H9 (cell line): ENCODE measurements around the gene RPS14. TPM values are rescaled to one million over a fixed set of nuclear protein-coding genes. Genes with fewer than 3 reads are reported as not detected.

Experiments used
- DNase-seq: peaks from one replicate; pipeline ENCODE4 v3.0.0-alpha.2; 2017
- H2AFZ ChIP-seq: one replicate; pipeline ENCODE4 v1.6.1; 2013; ENCODE audit warnings: mild to moderate bottlenecking, low read length, control low read depth, moderate library complexity
- H2AK5ac ChIP-seq: 2 replicates; pipeline ENCODE4 v1.6.1; 2013; ENCODE audit warnings: low read length, control low read depth, mixed read lengths; ENCODE audit not compliant: insufficient read length
- H2BK120ac ChIP-seq: one replicate; pipeline ENCODE4 v1.6.1; 2013; ENCODE audit warnings: low read depth, mild to moderate bottlenecking, low read length, control low read depth, inconsistent platforms; ENCODE audit not compliant: poor library complexity, severe bottlenecking
- H2BK12ac ChIP-seq: 2 replicates; pipeline ENCODE4 v1.6.1; 2013; ENCODE audit warnings: low read length, control low read depth, mixed read lengths, low read depth; ENCODE audit not compliant: insufficient read length
- H2BK15ac ChIP-seq: 2 replicates; pipeline ENCODE4 v1.6.1; 2013; ENCODE audit warnings: low read depth, low read length, control low read depth
- H2BK20ac ChIP-seq: one replicate; pipeline ENCODE4 v1.6.1; 2013; ENCODE audit warnings: low read depth, mild to moderate bottlenecking, low read length, control low read depth, inconsistent platforms; ENCODE audit not compliant: poor library complexity, severe bottlenecking
- H2BK5ac ChIP-seq: 2 replicates; pipeline ENCODE4 v1.6.1; 2013; ENCODE audit warnings: low read length, control low read depth, mixed read lengths; ENCODE audit not compliant: insufficient read length
- H3K14ac ChIP-seq: 2 replicates; pipeline ENCODE4 v1.6.1; 2013; ENCODE audit warnings: low read length, control low read depth; ENCODE audit not compliant: insufficient read depth
- H3K18ac ChIP-seq: 2 replicates; pipeline ENCODE4 v1.6.1; 2013; ENCODE audit warnings: low read depth, mild to moderate bottlenecking, mixed read lengths, low read length, control low read depth; ENCODE audit not compliant: insufficient read length
- H3K23ac ChIP-seq: 2 replicates; pipeline ENCODE4 v1.6.1; 2013; ENCODE audit warnings: low read length, control low read depth, mixed read lengths, low read depth; ENCODE audit not compliant: insufficient read length
- H3K23me2 ChIP-seq: 2 replicates; pipeline ENCODE4 v1.6.1; 2013; ENCODE audit warnings: low read depth, mild to moderate bottlenecking, mixed read lengths, low read length, control low read depth; ENCODE audit not compliant: insufficient read length, poor library complexity, severe bottlenecking
- H3K27ac ChIP-seq: 2 replicates; pipeline ENCODE4 v1.5.1; 2013; ENCODE audit warnings: low read length, control low read depth, mixed read lengths, low read depth; ENCODE audit not compliant: insufficient read length
- H3K27me3 ChIP-seq: 2 replicates; pipeline ENCODE4 v1.6.1; 2013; ENCODE audit warnings: low read length, control low read depth, inconsistent platforms; ENCODE audit not compliant: insufficient read depth
- H3K4ac ChIP-seq: 2 replicates; pipeline ENCODE4 v1.6.1; 2013; ENCODE audit warnings: low read depth, mild to moderate bottlenecking, control low read depth, inconsistent platforms, low read length, moderate library complexity
- H3K4me1 ChIP-seq: 2 replicates; pipeline ENCODE4 v1.6.1; 2013; ENCODE audit warnings: low read length, control low read depth, inconsistent platforms; ENCODE audit not compliant: insufficient read depth
- H3K4me2 ChIP-seq: 2 replicates; pipeline ENCODE4 v1.6.1; 2013; ENCODE audit warnings: low read length, control low read depth, mixed read lengths; ENCODE audit not compliant: insufficient read length, insufficient read depth
- H3K56ac ChIP-seq: 2 replicates; pipeline ENCODE4 v1.6.1; 2013; ENCODE audit warnings: low read depth, mild to moderate bottlenecking, mixed read lengths, low read length, control low read depth; ENCODE audit not compliant: insufficient read length
- H3K79me1 ChIP-seq: 2 replicates; pipeline ENCODE4 v1.6.1; 2013; ENCODE audit warnings: low read depth, mild to moderate bottlenecking, moderate library complexity, low read length, control low read depth, inconsistent platforms; ENCODE audit not compliant: insufficient read depth, poor library complexity, severe bottlenecking
- H3K79me2 ChIP-seq: 2 replicates; pipeline ENCODE4 v1.6.1; 2013; ENCODE audit warnings: low read length, control low read depth, inconsistent platforms; ENCODE audit not compliant: insufficient read depth
- H3K9ac ChIP-seq: 2 replicates; pipeline ENCODE4 v1.6.1; 2013; ENCODE audit warnings: low read length, control low read depth, mixed read lengths; ENCODE audit not compliant: insufficient read length; ENCODE audit errors: extremely low read depth
- H3K9me3 ChIP-seq: one replicate; pipeline ENCODE4 v1.6.1; 2013; ENCODE audit warnings: low read depth, low read length, inconsistent platforms; ENCODE audit not compliant: control insufficient read depth
- H3T11ph ChIP-seq: one replicate; pipeline ENCODE4 v1.6.1; 2013; ENCODE audit warnings: mild to moderate bottlenecking, low read length, control low read depth, inconsistent platforms
- H4K20me1 ChIP-seq: one replicate; pipeline ENCODE4 v1.6.1; 2013; ENCODE audit not compliant: control insufficient read depth, insufficient read length, insufficient read depth
- H4K5ac ChIP-seq: 2 replicates; pipeline ENCODE4 v1.6.1; 2013; ENCODE audit warnings: low read depth, mild to moderate bottlenecking, mixed read lengths, low read length, control low read depth; ENCODE audit not compliant: insufficient read length
- H4K8ac ChIP-seq: replicated peaks from 2 replicates; pipeline ENCODE4 v1.6.1; 2013; ENCODE audit warnings: low read length, control low read depth, mixed read lengths, low read depth; ENCODE audit not compliant: insufficient read length
- H4K91ac ChIP-seq: 2 replicates; pipeline ENCODE4 v1.6.1; 2013; ENCODE audit warnings: low read depth, mild to moderate bottlenecking, moderate library complexity, mixed read lengths, low read length, control low read depth; ENCODE audit not compliant: insufficient read length
- H3K27ac Mint-ChIP-seq, 3 experiments: 2 replicates in 2 of 3; 3 replicates in 1 of 3; pipeline ENCODE4 v1.8.0; 2020 to 2021; ENCODE audit warnings: mixed read lengths in 3 of 3, mild to moderate bottlenecking in 1 of 3, moderate library complexity in 1 of 3
- H3K27me3 Mint-ChIP-seq: 2 replicates; pipeline ENCODE4 v1.8.0; 2021; ENCODE audit warnings: low read depth, mild to moderate bottlenecking, moderate library complexity, mixed read lengths
- H3K36me3 Mint-ChIP-seq, 3 experiments: 2 replicates in 2 of 3; 3 replicates in 1 of 3; pipeline ENCODE4 v1.8.0; 2020 to 2021; ENCODE audit warnings: low read depth in 3 of 3, mixed read lengths in 3 of 3; ENCODE audit not compliant: insufficient read depth in 1 of 3
- H3K4me1 Mint-ChIP-seq, 2 experiments: 2 replicates each; pipeline ENCODE4 v1.8.0; 2020; ENCODE audit warnings: mixed read lengths in 2 of 2
- H3K4me3 Mint-ChIP-seq, 2 experiments: 2 replicates in 1 of 2; 3 replicates in 1 of 2; pipeline ENCODE4 v1.8.0; 2020 to 2021; ENCODE audit warnings: mild to moderate bottlenecking in 2 of 2, mixed read lengths in 2 of 2, moderate library complexity in 1 of 2
- H3K9me3 Mint-ChIP-seq, 2 experiments: 2 replicates in 1 of 2; 3 replicates in 1 of 2; pipeline ENCODE4 v1.8.0; 2020; ENCODE audit warnings: mild to moderate bottlenecking in 2 of 2, mixed read lengths in 2 of 2, moderate library complexity in 1 of 2
- WGBS: extraction: QIAGEN DNeasy Blood & Tissue Kit; methylation state at CpG from one replicate; pipeline ENCODE4 v1.1.7; 2013; ENCODE audit warnings: missing lambda C conversion rate, low lambda C conversion rate, mixed read lengths; ENCODE audit not compliant: insufficient read length; ENCODE audit errors: extremely low coverage; 5-methylcytosine and 5-hydroxymethylcytosine counted together
- total RNA-seq: library from RNA; stranded (reverse); gene quantifications from 2 replicates; pipeline ENCODE4 v1.2.1, GENCODE V29; 2021
- TF ChIP-seq, protein P1 (sequence below): fragments of 200-600 bp; sonication (generic); conservative IDR thresholded peaks from 3 replicates; pipeline ENCODE4 v1.8.0; 2021; ENCODE audit warnings: antibody characterized with exemption, mild to moderate bottlenecking

Gene RPS14
- total RNA-seq, 1 experiment from 2014 or later = 2,533 TPM

- Mint-ChIP-seq H3K4me1 (peaks cover 30 to 38% of the 10 kb centered on the region in 2 experiments), H3K36me3 (no peaks in the 10 kb centered on the region; a peak in 1 of 7 replicates), H3K4me3 (peak overlapping the region; percentile 61 to 76; a peak in 2 of 5 replicates), H3K27ac (peak overlapping the region in 2 of 3 experiments; percentile 23 to 49; a peak in 2 of 7 replicates), H3K9me3 (no peaks in the 10 kb centered on the region; a peak in 1 of 5 replicates), H3K27me3 (no peaks in the 10 kb centered on the region; the same call in none of the 2 replicates)
- Histone ChIP-seq H2BK20ac (no peak overlapping the region), H2AK5ac (no peak overlapping the region), H2BK15ac (no peak overlapping the region), H4K8ac (no peak overlapping the region), H4K20me1 (no peaks in the 10 kb centered on the region), H3K4me2 (peak overlapping the region; percentile 51), H3K4ac (no peak overlapping the region), H3K79me2 (no peaks in the 10 kb centered on the region), H2BK5ac (no peak overlapping the region), H2BK12ac (no peak overlapping the region), H3K27ac (no peak overlapping the region), H3K9me3 (no peaks in the 10 kb centered on the region), H4K91ac (no peak overlapping the region), H3K23ac (no peak overlapping the region), H2AFZ (peak overlapping the region; percentile 67), H3K56ac (no peak overlapping the region), H3K9ac (no peak overlapping the region), H2BK120ac (no peak overlapping the region), H3K14ac (no peak overlapping the region), H3K23me2 (no peaks in the 10 kb centered on the region), H3K18ac (peak overlapping the region; percentile 83), H3K79me1 (no peaks in the 10 kb centered on the region), H4K5ac (no peak overlapping the region), H3T11ph (no peak overlapping the region), H3K4me1 (peaks cover 4% of the 10 kb centered on the region; the same call in 1 of the 2 replicates), H3K27me3 (no peaks in the 10 kb centered on the region)
- TF ChIP-seq, protein P1, sequence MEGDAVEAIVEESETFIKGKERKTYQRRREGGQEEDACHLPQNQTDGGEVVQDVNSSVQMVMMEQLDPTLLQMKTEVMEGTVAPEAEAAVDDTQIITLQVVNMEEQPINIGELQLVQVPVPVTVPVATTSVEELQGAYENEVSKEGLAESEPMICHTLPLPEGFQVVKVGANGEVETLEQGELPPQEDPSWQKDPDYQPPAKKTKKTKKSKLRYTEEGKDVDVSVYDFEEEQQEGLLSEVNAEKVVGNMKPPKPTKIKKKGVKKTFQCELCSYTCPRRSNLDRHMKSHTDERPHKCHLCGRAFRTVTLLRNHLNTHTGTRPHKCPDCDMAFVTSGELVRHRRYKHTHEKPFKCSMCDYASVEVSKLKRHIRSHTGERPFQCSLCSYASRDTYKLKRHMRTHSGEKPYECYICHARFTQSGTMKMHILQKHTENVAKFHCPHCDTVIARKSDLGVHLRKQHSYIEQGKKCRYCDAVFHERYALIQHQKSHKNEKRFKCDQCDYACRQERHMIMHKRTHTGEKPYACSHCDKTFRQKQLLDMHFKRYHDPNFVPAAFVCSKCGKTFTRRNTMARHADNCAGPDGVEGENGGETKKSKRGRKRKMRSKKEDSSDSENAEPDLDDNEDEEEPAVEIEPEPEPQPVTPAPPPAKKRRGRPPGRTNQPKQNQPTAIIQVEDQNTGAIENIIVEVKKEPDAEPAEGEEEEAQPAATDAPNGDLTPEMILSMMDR = no peak
- no CpG with 5 or more reads among the region's 12 CpGs for whole genome bisulfite sequencing
- DNase-seq = no peak
Measured at GRCh38 chr5:150413176-150413901, 36.2 kb downstream of the RPS14 start.
